Motor neuron (in vitro differentiated cells): ENCODE data around the gene MPI. TPM values are rescaled to one million over a fixed set of nuclear protein-coding genes. Genes with fewer than 3 reads are reported as not detected.
A peak's percentile ranks its signal among the peaks of the same experiment; 100 is the strongest.

Source experiments
- ATAC-seq, 8 experiments: fragments of 200-7000 bp; cut with Tn5 transposase; replicated peaks in 6 of 8; 2 replicates each; pipeline ENCODE4 v1.8.0; 2021; ENCODE audit warnings: mild to moderate bottlenecking in 8 of 8, moderate library complexity in 8 of 8
- H3K27ac ChIP-seq, 2 donors: fragments of 250-450 bp; sonication (Bioruptor Pico); 2 replicates each; pipeline ENCODE4 v1.9.0; 2021; ENCODE audit warnings: antibody characterized with exemption in 2 of 2, mild to moderate bottlenecking in 2 of 2, moderate library complexity in 1 of 2
- H3K4me1 ChIP-seq, 2 donors: fragments of 250-450 bp; sonication (Bioruptor Pico); replicated peaks in 1 of 2; 2 replicates each; pipeline ENCODE4 v1.6.1; 2021; ENCODE audit warnings: antibody characterized with exemption in 2 of 2, mild to moderate bottlenecking in 2 of 2, moderate library complexity in 1 of 2
- H3K4me3 ChIP-seq, 5 donors: fragments of 250-450 bp; sonication (Bioruptor Pico); 2 replicates each; pipeline ENCODE4 v1.9.0; 2021; ENCODE audit warnings: antibody characterized with exemption in 5 of 5, mild to moderate bottlenecking in 5 of 5, moderate library complexity in 4 of 5
- WGBS, 10 experiments: fragments of 450-650 bp; shearing (Covaris generic); methylation state at CpG; one replicate each; pipeline ENCODE4 v1.0.0; 2022; 5-methylcytosine and 5-hydroxymethylcytosine counted together
- in situ Hi-C, 9 experiments: fragments of 400-800 bp; cut with MboI; loops; one replicate each; pipeline ENCODE4 v1.15.0; 2021; ENCODE audit warnings: low sequenced_read_pairs in 9 of 9, low pct_unique_long_range_greater_than_20kb in 2 of 9; ENCODE audit not compliant: unreplicated experiment in 9 of 9
- total RNA-seq, 8 experiments: library from RNA; unstranded; fragments of 300-600 nt; gene quantifications; 2 replicates each; pipeline versions ENCODE4 v1.2.3 to v1.2.4, GENCODE V29; 2022

MPI gene
- total RNA-seq, 8 experiments from 2014 or later = 43.0 to 70.9 (median 54.5) TPM

- in situ Hi-C loops = no loop called here
- no peak for ATAC-seq
- WGBS, 10 experiments = 80 to 100% (median 90%) methylated on average over 2 to 5 of the region's 7 CpGs; no CpG with 5 or more reads in 4 of the 10 experiments
Observed at GRCh38 chr15:74851960-74852359, 37.9 kb upstream of the MPI start.

GRCh38 chr15:74854453-74855022 lies 35.3 kb upstream of the MPI start:
- no peak overlapping the region for H3K27ac ChIP-seq
- 82 to 100% (median 94%) methylated on average over 1 to 8 of the region's 13 CpGs; no CpG with 5 or more reads in 5 of the 10 experiments for WGBS, 10 experiments
- in situ Hi-C loops = no loop called here

More at GRCh38 chr15:74851960-74852359, 37.9 kb upstream of the MPI start:
- Histone ChIP-seq H3K4me1 (no peaks in the 10 kb centered on the region), H3K4me3 (no peak overlapping the region), H3K27ac (no peak overlapping the region)

GRCh38 chr15:74855857-74856256 lies 34.0 kb upstream of the MPI start:
- Histone ChIP-seq H3K27ac (no peak overlapping the region), H3K4me1 (no peaks in the 10 kb centered on the region), H3K4me3 (no peak overlapping the region)
- peak in 3 of 8 experiments; percentile 90 to 97 (median 91) for ATAC-seq
- in situ Hi-C loops = no loop called here
- 40 to 100% (median 100%) methylated on average over 1 to 2 of the region's 2 CpGs; no CpG with 5 or more reads in 5 of the 10 experiments for WGBS, 10 experiments

More at GRCh38 chr15:74854453-74855022, 35.3 kb upstream of the MPI start:
- H3K4me1 ChIP-seq = no peaks in the 10 kb centered on the region
- H3K4me3 ChIP-seq = no peak overlapping the region
- ATAC-seq = peak in 1 of 8 experiments; percentile 11

GRCh38 chr15:74856537-74856936 lies 33.3 kb upstream of the MPI start:
- in situ Hi-C loops = no loop called here
- no peak overlapping the region for H3K27ac ChIP-seq
- no peaks in the 10 kb centered on the region for H3K4me1 ChIP-seq
- H3K4me3 ChIP-seq = no peak overlapping the region
- 83 to 100% methylated on average over 1 of the region's 1 CpG; no CpG with 5 or more reads in 8 of the 10 experiments for WGBS, 10 experiments
- ATAC-seq = no peak

- WGBS, 10 experiments = 20 to 100% (median 69%) methylated on average over 1 to 4 of the region's 5 CpGs; no CpG with 5 or more reads in 4 of the 10 experiments
- H3K4me3 ChIP-seq = no peak overlapping the region
- no peaks in the 10 kb centered on the region for H3K4me1 ChIP-seq
- no peak for ATAC-seq
- in situ Hi-C loops = no loop called here
- H3K27ac ChIP-seq = no peak overlapping the region
Observed at GRCh38 chr15:74857082-74857655, 32.7 kb upstream of the MPI start.

GRCh38 chr15:74857671-74858368 lies 32.0 kb upstream of the MPI start:
- no peaks in the 10 kb centered on the region for H3K4me1 ChIP-seq
- in situ Hi-C loops = no loop called here
- 60 to 100% (median 94%) methylated on average over 1 to 8 of the region's 9 CpGs; no CpG with 5 or more reads in 3 of the 10 experiments for WGBS, 10 experiments
- no peak overlapping the region for H3K4me3 ChIP-seq
- ATAC-seq = no peak
- no peak overlapping the region for H3K27ac ChIP-seq

- Histone ChIP-seq H3K27ac (no peak overlapping the region), H3K4me3 (no peak overlapping the region), H3K4me1 (no peaks in the 10 kb centered on the region)
- WGBS, 10 experiments = 40 to 100% (median 80%) methylated on average over 1 to 4 of the region's 4 CpGs; no CpG with 5 or more reads in 4 of the 10 experiments
- in situ Hi-C loops = no loop called here
- no peak for ATAC-seq
Observed at GRCh38 chr15:74858369-74858740, 31.5 kb upstream of the MPI start.

- H3K4me1 ChIP-seq = no peaks in the 10 kb centered on the region
- no peak overlapping the region for H3K4me3 ChIP-seq
- 40 to 89% (median 74%) methylated on average over 1 to 9 of the region's 11 CpGs; no CpG with 5 or more reads in 2 of the 10 experiments for WGBS, 10 experiments
- no peak for ATAC-seq
- in situ Hi-C loops = no loop called here
- H3K27ac ChIP-seq = no peak overlapping the region
Observed at GRCh38 chr15:74863239-74864056, 26.4 kb upstream of the MPI start.

- Histone ChIP-seq H3K4me3 (no peak overlapping the region), H3K27ac (no peak overlapping the region), H3K4me1 (no peaks in the 10 kb centered on the region)
- ATAC-seq = no peak
- 80 to 100% (median 91%) methylated on average over 1 to 6 of the region's 6 CpGs; no CpG with 5 or more reads in 2 of the 10 experiments for WGBS, 10 experiments
- in situ Hi-C loops = no loop called here
Observed at GRCh38 chr15:74864296-74864695, 25.5 kb upstream of the MPI start.

GRCh38 chr15:74865316-74865715 lies 24.5 kb upstream of the MPI start:
- in situ Hi-C loops = no loop called here

GRCh38 chr15:74866090-74866489 lies 23.8 kb upstream of the MPI start:
- Histone ChIP-seq H3K27ac (no peak overlapping the region), H3K4me1 (peaks cover 3% of the 10 kb centered on the region in 2 donors), H3K4me3 (no peak overlapping the region)
- peak in 2 of 8 experiments; percentile 24 to 45 for ATAC-seq
- WGBS, 10 experiments = 30 to 100% (median 93%) methylated on average over 1 to 4 of the region's 6 CpGs; no CpG with 5 or more reads in 3 of the 10 experiments
- in situ Hi-C loops = no loop called here

More at GRCh38 chr15:74865316-74865715, 24.5 kb upstream of the MPI start:
- H3K4me1 ChIP-seq = no peaks in the 10 kb centered on the region
- no peak overlapping the region for H3K4me3 ChIP-seq
- ATAC-seq = no peak
- no peak overlapping the region for H3K27ac ChIP-seq
- WGBS, 10 experiments = 0 to 100% (median 88%) methylated on average over 1 to 2 of the region's 2 CpGs; no CpG with 5 or more reads in 3 of the 10 experiments

- 100% methylated on average over 1 of the region's 1 CpG; no CpG with 5 or more reads in 7 of the 10 experiments for WGBS, 10 experiments
- in situ Hi-C loops = no loop called here
- no peak overlapping the region for H3K4me3 ChIP-seq
- H3K4me1 ChIP-seq = peaks cover 8 to 10% of the 10 kb centered on the region in 2 donors
- ATAC-seq = no peak
- no peak overlapping the region for H3K27ac ChIP-seq
Observed at GRCh38 chr15:74867466-74868038, 22.3 kb upstream of the MPI start.
